WTC11 (cell line): ENCODE results near the gene GLYATL3. TPM values are rescaled to one million over a fixed set of nuclear protein-coding genes. Genes with fewer than 3 reads are reported as not detected.

ENCODE experiments used
- ATF1 ChIP-seq: sonication (generic); formaldehyde crosslinking; IDR thresholded peaks from 2 replicates; pipeline ENCODE4 v1.8.1; 2023; ENCODE audit warnings: mild to moderate bottlenecking, moderate library complexity, missing genetic modification reagents
- ATF3 ChIP-seq: sonication (generic); formaldehyde crosslinking; conservative IDR thresholded peaks from 2 replicates; pipeline ENCODE4 v1.8.1; 2022; ENCODE audit warnings: mild to moderate bottlenecking, missing genetic modification reagents
- CBFB ChIP-seq: sonication (generic); formaldehyde crosslinking; IDR thresholded peaks from 2 replicates; pipeline ENCODE4 v1.8.1; 2022; ENCODE audit warnings: mild to moderate bottlenecking, low read depth, missing genetic modification reagents
- CREB1 ChIP-seq: sonication (generic); formaldehyde crosslinking; IDR thresholded peaks from 2 replicates; pipeline ENCODE4 v1.8.0; 2023; ENCODE audit warnings: mild to moderate bottlenecking, missing genetic modification reagents
- CREM ChIP-seq: sonication (generic); formaldehyde crosslinking; IDR thresholded peaks from 2 replicates; pipeline ENCODE4 v1.8.1; 2022; ENCODE audit warnings: mild to moderate bottlenecking, missing genetic modification reagents, moderate library complexity
- EMX1 ChIP-seq: fragments of 250-450 bp; sonication (Bioruptor Pico); IDR thresholded peaks from 2 replicates; pipeline ENCODE4 v1.8.0; 2021; ENCODE audit warnings: mild to moderate bottlenecking
- FOXJ3 ChIP-seq: sonication (generic); formaldehyde crosslinking; IDR thresholded peaks from 2 replicates; pipeline ENCODE4 v1.9.0; 2021; ENCODE audit warnings: missing genetic modification reagents, mild to moderate bottlenecking, borderline replicate concordance
- FOXK1 ChIP-seq: sonication (generic); formaldehyde crosslinking; IDR thresholded peaks from 2 replicates; pipeline ENCODE4 v1.8.0; 2022; ENCODE audit warnings: mild to moderate bottlenecking, moderate library complexity, missing genetic modification reagents
- FOXP1 ChIP-seq: sonication (generic); formaldehyde crosslinking; IDR thresholded peaks from 2 replicates; pipeline ENCODE4 v1.8.0; 2022; ENCODE audit warnings: missing genetic modification reagents, mild to moderate bottlenecking, moderate library complexity, borderline replicate concordance
- GABPB1 ChIP-seq: sonication (generic); formaldehyde crosslinking; IDR thresholded peaks from 2 replicates; pipeline ENCODE4 v1.8.1; 2023; ENCODE audit warnings: mild to moderate bottlenecking, missing genetic modification reagents
- HMGA2 ChIP-seq: fragments of 250-450 bp; sonication (Bioruptor Pico); IDR thresholded peaks from 2 replicates; pipeline ENCODE4 v1.4.0; 2021; ENCODE audit warnings: mild to moderate bottlenecking, moderate library complexity
- KAT7 ChIP-seq: sonication (generic); formaldehyde crosslinking; IDR thresholded peaks from 2 replicates; pipeline ENCODE4 v1.8.1; 2023; ENCODE audit warnings: missing genetic modification reagents, mild to moderate bottlenecking, borderline replicate concordance
- USF1 ChIP-seq: sonication (generic); formaldehyde crosslinking; IDR thresholded peaks from 2 replicates; pipeline ENCODE4 v1.8.0; 2022; ENCODE audit warnings: mild to moderate bottlenecking, missing genetic modification reagents
- ZBTB21 ChIP-seq: sonication (generic); formaldehyde crosslinking; IDR thresholded peaks from 2 replicates; pipeline ENCODE4 v1.8.1; 2023; ENCODE audit warnings: mild to moderate bottlenecking, missing genetic modification reagents, borderline replicate concordance
- ZBTB43 ChIP-seq: sonication (generic); formaldehyde crosslinking; IDR thresholded peaks from 2 replicates; pipeline ENCODE4 v1.8.1; 2023; ENCODE audit warnings: mild to moderate bottlenecking, missing genetic modification reagents
- ZNF219 ChIP-seq: sonication (generic); formaldehyde crosslinking; IDR thresholded peaks from 2 replicates; pipeline ENCODE4 v1.8.0; 2023; ENCODE audit warnings: missing genetic modification reagents, mild to moderate bottlenecking, borderline replicate concordance
- ZNF263 ChIP-seq: sonication (generic); formaldehyde crosslinking; IDR thresholded peaks from 2 replicates; pipeline ENCODE4 v1.8.1; 2022; ENCODE audit warnings: low read depth, mild to moderate bottlenecking, moderate library complexity, missing genetic modification reagents
- ZNF317 ChIP-seq: sonication (generic); formaldehyde crosslinking; IDR thresholded peaks from 2 replicates; pipeline ENCODE4 v1.8.1; 2023; ENCODE audit warnings: low read depth, mild to moderate bottlenecking, moderate library complexity, missing genetic modification reagents, borderline replicate concordance
- ZSCAN18 ChIP-seq: fragments of 250-450 bp; sonication (Bioruptor Pico); IDR thresholded peaks from 2 replicates; pipeline ENCODE4 v2.1.2; 2022; ENCODE audit warnings: mild to moderate bottlenecking, moderate library complexity
- total RNA-seq: library from RNA; stranded (reverse); gene quantifications from 3 replicates; pipeline ENCODE4 v1.2.3, GENCODE V29; 2021
- TF ChIP-seq, protein P1 (sequence below): sonication (generic); formaldehyde crosslinking; IDR thresholded peaks from 2 replicates; pipeline ENCODE4 v1.8.1; 2022; ENCODE audit warnings: mild to moderate bottlenecking, missing genetic modification reagents, moderate library complexity, borderline replicate concordance
- TF ChIP-seq, protein P2 (sequence below): fragments of 250-450 bp; sonication (Bioruptor Pico); IDR thresholded peaks from 2 replicates; pipeline ENCODE4 v1.9.0; 2021; ENCODE audit warnings: mild to moderate bottlenecking
- TF ChIP-seq, protein P3 (sequence below): sonication (generic); formaldehyde crosslinking; IDR thresholded peaks from 2 replicates; pipeline ENCODE4 v1.8.1; 2022; ENCODE audit warnings: low read depth, missing genetic modification reagents, borderline replicate concordance
- TF ChIP-seq, protein P4 (sequence below): sonication (generic); formaldehyde crosslinking; IDR thresholded peaks from 2 replicates; pipeline ENCODE4 v1.8.1; 2023; ENCODE audit warnings: mild to moderate bottlenecking, missing genetic modification reagents, moderate library complexity
- TF ChIP-seq, protein P5 (sequence below): fragments of 250-450 bp; sonication (Bioruptor Pico); IDR thresholded peaks from 2 replicates; pipeline ENCODE4 v1.9.0; 2021; ENCODE audit warnings: mild to moderate bottlenecking
- TF ChIP-seq, protein P6 (sequence below): sonication (generic); formaldehyde crosslinking; conservative IDR thresholded peaks from 2 replicates; pipeline ENCODE4 v1.8.1; 2023; ENCODE audit warnings: mild to moderate bottlenecking, low read depth, missing genetic modification reagents, moderate library complexity

Gene GLYATL3
- total RNA-seq, 1 experiment from 2014 or later: not detected

DNA sequence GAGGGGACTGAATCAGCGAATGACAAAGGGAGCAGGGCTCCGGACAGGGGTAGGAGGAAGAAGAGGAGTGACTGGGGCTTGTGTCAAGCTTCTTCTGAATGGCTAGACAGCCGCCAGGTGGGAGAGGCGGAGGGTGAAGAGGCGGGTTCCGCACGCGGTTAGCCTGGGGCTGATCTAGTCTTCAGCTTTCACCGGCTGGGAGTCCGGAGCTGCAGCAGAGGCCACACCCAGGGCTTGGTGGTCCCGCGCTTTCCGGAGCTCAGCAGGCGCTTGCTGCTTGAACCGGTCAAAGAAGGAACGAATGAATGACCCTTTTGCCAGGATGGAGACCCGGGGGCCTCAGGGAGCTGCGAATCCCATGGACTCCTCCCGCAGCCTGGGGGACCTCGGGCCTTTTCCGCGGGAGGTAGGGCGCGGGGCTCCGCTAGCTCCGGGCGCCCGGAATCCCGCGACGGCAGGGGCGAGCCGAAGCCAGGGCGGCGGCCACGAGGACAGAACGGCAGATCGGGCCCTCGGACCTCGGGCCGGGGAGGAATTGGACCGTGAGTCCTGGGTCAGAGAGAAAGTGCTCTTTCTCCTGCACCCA, 50.9 kb downstream of the GLYATL3 start, which contains the start of gene C6orf141 (continued):
- TF ChIP-seq, protein P1, sequence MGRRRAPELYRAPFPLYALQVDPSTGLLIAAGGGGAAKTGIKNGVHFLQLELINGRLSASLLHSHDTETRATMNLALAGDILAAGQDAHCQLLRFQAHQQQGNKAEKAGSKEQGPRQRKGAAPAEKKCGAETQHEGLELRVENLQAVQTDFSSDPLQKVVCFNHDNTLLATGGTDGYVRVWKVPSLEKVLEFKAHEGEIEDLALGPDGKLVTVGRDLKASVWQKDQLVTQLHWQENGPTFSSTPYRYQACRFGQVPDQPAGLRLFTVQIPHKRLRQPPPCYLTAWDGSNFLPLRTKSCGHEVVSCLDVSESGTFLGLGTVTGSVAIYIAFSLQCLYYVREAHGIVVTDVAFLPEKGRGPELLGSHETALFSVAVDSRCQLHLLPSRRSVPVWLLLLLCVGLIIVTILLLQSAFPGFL: no peak
- TF ChIP-seq ZSCAN18 (CRISPR knock-in tag) (no peak), HMGA2 (CRISPR knock-in tag) (no peak), FOXP1 (CRISPR knock-in tag) (peak; percentile 72; the same call in 1 of the 2 replicates), ZBTB21 (CRISPR knock-in tag) (peak; percentile 68; the same call in 1 of the 2 replicates), ZNF317 (CRISPR knock-in tag) (no peak), ZNF219 (CRISPR knock-in tag) (peak; percentile 57; the same call in 1 of the 2 replicates), GABPB1 (CRISPR knock-in tag) (no peak), USF1 (CRISPR knock-in tag) (peak; percentile 40; the same call in 1 of the 2 replicates), ZBTB43 (CRISPR knock-in tag) (peak; percentile 49; the same call in 1 of the 2 replicates), CREB1 (0 out of 2 replicates have a peak, but pooled peaks have one; percentile 58), FOXK1 (peak; percentile 70; the same call in 1 of the 2 replicates), FOXJ3 (no peak), CREM (CRISPR knock-in tag) (0 out of 2 replicates have a peak, but pooled peaks have one; percentile 19), CBFB (CRISPR knock-in tag) (no peak), ATF1 (CRISPR knock-in tag) (peak; percentile 79; the same call in 1 of the 2 replicates), ATF3 (CRISPR knock-in tag) (no peak), EMX1 (CRISPR knock-in tag) (no peak), ZNF263 (CRISPR knock-in tag) (0 out of 2 replicates have a peak, but pooled peaks have one; percentile 16), KAT7 (CRISPR knock-in tag) (no peak)
- TF ChIP-seq, protein P2, sequence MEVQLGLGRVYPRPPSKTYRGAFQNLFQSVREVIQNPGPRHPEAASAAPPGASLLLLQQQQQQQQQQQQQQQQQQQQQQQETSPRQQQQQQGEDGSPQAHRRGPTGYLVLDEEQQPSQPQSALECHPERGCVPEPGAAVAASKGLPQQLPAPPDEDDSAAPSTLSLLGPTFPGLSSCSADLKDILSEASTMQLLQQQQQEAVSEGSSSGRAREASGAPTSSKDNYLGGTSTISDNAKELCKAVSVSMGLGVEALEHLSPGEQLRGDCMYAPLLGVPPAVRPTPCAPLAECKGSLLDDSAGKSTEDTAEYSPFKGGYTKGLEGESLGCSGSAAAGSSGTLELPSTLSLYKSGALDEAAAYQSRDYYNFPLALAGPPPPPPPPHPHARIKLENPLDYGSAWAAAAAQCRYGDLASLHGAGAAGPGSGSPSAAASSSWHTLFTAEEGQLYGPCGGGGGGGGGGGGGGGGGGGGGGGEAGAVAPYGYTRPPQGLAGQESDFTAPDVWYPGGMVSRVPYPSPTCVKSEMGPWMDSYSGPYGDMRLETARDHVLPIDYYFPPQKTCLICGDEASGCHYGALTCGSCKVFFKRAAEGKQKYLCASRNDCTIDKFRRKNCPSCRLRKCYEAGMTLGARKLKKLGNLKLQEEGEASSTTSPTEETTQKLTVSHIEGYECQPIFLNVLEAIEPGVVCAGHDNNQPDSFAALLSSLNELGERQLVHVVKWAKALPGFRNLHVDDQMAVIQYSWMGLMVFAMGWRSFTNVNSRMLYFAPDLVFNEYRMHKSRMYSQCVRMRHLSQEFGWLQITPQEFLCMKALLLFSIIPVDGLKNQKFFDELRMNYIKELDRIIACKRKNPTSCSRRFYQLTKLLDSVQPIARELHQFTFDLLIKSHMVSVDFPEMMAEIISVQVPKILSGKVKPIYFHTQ (CRISPR knock-in tag): no peak
- TF ChIP-seq, protein P3, sequence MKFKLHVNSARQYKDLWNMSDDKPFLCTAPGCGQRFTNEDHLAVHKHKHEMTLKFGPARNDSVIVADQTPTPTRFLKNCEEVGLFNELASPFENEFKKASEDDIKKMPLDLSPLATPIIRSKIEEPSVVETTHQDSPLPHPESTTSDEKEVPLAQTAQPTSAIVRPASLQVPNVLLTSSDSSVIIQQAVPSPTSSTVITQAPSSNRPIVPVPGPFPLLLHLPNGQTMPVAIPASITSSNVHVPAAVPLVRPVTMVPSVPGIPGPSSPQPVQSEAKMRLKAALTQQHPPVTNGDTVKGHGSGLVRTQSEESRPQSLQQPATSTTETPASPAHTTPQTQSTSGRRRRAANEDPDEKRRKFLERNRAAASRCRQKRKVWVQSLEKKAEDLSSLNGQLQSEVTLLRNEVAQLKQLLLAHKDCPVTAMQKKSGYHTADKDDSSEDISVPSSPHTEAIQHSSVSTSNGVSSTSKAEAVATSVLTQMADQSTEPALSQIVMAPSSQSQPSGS (CRISPR knock-in tag): no peak
- TF ChIP-seq, protein P4, sequence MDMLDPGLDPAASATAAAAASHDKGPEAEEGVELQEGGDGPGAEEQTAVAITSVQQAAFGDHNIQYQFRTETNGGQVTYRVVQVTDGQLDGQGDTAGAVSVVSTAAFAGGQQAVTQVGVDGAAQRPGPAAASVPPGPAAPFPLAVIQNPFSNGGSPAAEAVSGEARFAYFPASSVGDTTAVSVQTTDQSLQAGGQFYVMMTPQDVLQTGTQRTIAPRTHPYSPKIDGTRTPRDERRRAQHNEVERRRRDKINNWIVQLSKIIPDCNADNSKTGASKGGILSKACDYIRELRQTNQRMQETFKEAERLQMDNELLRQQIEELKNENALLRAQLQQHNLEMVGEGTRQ: no peak
- TF ChIP-seq, protein P5, sequence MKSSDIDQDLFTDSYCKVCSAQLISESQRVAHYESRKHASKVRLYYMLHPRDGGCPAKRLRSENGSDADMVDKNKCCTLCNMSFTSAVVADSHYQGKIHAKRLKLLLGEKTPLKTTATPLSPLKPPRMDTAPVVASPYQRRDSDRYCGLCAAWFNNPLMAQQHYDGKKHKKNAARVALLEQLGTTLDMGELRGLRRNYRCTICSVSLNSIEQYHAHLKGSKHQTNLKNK (CRISPR knock-in tag): no peak
- TF ChIP-seq, protein P6, sequence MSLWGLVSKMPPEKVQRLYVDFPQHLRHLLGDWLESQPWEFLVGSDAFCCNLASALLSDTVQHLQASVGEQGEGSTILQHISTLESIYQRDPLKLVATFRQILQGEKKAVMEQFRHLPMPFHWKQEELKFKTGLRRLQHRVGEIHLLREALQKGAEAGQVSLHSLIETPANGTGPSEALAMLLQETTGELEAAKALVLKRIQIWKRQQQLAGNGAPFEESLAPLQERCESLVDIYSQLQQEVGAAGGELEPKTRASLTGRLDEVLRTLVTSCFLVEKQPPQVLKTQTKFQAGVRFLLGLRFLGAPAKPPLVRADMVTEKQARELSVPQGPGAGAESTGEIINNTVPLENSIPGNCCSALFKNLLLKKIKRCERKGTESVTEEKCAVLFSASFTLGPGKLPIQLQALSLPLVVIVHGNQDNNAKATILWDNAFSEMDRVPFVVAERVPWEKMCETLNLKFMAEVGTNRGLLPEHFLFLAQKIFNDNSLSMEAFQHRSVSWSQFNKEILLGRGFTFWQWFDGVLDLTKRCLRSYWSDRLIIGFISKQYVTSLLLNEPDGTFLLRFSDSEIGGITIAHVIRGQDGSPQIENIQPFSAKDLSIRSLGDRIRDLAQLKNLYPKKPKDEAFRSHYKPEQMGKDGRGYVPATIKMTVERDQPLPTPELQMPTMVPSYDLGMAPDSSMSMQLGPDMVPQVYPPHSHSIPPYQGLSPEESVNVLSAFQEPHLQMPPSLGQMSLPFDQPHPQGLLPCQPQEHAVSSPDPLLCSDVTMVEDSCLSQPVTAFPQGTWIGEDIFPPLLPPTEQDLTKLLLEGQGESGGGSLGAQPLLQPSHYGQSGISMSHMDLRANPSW: no peak
